Myocyte (in vitro differentiated cells): ENCODE results near the gene LDB3. TPM values are rescaled to one million over a fixed set of nuclear protein-coding genes. Genes with fewer than 3 reads are reported as not detected.

Experiments used
- DNase-seq: peaks from one replicate; pipeline ENCODE4 v3.0.0-alpha.2; 2012; ENCODE audit warnings: low read depth
- total RNA-seq: library from RNA; depleted of rRNA; stranded (reverse); fragments of >200 nt; gene quantifications from 2 replicates; pipeline ENCODE4 v1.2.3, GENCODE V29; 2014

Gene LDB3
- total RNA-seq, 1 donor from 2014 or later = 137 TPM

DNA sequence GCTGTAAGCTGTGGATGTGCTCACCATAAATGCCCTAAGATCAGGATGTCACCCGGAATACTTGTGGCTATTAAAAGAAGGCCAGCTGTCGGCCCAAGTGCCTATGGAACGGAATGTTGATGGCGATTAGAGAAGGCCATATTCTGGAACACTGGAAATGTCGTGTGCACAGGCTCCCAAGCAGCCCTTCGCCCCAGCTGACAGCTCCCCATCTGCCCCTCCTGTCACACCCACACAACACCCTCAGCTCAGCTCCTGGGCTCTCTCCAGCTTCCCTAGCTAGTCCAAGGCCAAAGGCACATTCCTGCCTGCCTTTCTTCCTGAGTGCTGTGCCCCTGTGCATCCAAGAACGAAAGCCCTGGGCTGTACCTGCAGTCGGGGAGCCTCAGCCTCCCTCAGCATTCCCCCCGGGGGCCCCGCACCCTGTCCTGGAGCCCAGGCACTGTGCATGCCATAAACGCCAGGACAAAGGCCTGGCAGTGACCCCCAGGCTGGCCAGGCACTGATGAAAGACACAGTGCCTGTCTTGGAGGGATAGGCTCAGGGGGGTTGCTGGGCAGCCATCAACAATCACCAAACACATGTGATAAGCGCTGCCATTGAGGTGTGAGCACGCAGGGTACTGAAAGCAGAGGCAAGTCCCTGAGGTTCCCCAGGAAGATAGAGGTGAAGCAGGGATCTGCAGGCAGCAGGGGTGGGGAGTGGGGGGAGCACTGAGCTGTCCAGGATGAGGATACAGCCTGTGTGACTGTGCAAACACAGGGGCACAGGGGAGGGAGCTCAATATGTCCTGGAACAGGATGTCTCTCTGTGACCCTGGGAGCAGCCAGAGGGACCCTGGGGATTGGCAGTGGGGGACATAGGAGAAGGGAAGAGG lies 3.7 kb upstream of the LDB3 start:
- DNase-seq = peak; percentile 68

DNA sequence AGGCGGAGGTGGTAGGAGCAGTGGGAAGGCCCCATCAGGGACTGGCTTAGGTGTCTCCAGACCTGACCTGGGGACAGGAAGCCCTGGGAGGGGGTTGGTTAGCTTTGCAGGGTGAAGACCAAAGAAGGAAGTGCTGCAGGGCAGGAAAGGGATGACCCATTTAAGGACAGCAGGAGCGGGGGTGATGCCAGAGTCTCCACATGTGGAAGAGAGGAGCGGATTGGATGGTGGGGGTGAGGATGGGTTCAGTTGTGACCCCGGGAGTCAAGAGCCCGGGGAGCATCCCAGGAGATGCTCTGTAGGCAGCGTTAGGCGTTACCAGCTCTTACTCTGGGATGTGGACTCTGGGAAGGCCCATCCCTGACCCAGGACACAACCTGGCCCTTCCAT lies 3.1 kb upstream of the LDB3 start:
- DNase-seq = no peak

DNA sequence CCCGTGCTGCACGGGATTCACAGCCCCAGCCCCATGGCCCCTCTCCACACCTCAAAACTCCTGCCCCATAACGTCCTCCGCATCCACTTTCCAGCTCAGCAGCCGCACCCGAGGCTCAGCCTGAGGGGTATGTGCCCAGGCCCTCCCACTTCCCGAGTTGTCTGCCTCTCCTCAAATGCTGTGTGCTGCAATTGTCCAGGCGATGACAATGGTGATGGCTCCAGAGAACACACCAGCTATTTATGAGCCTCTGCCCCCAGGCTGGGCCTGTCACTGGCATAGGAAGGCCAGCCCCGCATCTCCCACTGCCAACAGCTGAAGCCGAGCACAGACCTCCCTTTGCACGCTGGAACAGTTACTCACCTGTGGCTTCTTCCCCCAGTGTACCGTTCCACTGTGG lies 2.4 kb upstream of the LDB3 start:
- no peak for DNase-seq

DNA sequence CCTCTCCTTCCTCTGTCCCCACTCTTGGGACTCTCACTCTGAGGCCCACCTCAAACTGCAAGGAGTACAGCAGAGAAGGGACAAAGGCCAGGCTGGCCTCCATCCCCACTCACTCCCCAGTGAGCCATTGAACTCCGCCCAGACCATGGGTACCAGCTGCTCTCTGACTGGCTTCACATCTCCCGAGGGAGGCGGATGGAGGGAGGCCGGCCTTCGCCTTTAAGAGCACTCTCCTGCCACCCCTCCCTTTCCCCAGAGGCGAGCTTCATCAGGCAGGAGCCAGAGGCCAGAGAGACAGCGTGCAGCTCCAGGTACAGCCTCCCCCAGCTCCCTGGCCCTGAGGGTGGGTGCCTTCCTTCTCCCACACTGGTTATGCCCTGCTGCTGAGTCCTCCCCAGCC lies 1.8 kb upstream of the LDB3 start:
- DNase-seq = peak; percentile 56

DNA sequence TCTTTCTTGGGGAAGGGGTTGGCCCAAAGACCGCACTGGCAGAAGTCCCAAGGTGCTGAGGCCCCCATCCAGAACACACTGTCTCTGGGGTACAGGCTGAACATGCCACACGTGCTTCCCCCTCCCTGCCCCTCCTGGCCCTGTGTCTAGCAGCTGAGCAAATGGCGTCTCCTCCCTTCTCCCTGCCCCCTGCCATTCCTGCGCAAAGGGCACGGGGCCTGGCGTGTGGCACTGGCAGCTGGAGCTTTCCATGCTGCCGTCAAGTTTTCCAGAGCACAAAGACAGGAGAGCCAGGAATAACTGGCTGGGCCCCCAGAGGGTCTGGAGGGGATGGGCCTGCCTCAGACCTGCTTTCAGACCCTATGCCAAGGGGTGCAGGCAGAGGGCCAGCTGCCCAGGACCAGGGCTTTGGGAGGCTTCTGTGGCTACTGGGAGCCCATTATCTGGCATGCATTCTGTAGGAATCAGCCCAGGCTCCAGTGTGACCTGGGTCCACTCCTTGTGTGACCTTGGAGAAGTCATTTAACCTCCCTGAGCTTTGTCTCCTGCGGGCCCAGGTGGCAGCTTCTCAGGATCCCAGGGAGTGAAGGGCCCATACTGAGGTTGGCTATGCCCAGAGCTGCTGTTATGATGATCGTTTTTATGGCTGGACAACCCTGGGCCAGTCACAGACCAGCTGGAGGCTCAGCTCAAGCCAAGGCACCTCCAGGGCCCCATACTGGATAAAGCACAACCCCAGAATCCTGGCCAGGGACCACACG lies 710 bp upstream of the LDB3 start:
- peak; percentile 37 for DNase-seq

DNA sequence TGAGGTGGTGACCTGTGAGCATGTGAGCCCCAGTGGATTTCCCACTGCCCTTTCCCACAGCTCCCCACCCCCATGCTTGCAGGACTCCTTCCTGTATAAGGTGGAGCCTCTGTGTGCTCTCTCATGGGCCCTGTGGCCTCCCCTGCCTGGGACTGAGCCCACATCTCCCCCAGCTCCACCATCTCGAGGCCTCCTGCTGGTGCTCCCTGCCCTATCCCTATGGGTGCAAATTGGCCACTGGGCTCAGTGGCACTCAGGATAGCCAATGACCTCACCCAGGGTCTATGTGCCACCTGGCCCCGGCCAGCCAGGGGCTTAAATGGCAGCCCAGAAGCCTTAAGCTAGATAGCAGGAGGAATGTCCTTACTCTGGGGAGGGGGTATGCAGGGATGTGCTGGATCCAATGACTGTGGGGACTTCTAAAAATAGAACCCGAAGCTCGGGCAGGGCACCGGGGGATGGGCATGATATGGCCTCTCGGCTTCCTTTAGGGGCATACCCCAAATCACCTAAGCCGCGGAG lies 2.0 kb downstream of the LDB3 start:
- DNase-seq = peak; percentile 92

DNA sequence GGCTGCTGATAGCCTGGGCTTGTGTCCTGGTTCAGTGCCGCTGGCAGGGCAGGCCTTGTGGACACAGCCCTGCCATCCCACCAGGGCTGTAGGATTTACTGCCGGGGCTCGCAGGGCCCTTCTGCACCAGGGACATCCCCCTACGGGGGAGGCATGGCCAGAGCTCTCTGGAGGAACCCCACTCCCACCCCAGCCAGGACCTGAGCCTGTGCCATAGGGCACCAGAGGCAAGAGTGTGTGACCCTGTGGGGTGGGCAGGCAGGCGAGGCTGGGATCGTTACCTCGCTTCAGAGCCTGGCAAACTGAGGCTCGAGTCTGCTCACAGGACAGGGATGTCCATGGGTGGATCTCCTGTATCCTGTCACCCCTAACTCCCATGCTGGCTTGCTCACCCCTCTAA lies 2.6 kb downstream of the LDB3 start:
- no peak for DNase-seq

DNA sequence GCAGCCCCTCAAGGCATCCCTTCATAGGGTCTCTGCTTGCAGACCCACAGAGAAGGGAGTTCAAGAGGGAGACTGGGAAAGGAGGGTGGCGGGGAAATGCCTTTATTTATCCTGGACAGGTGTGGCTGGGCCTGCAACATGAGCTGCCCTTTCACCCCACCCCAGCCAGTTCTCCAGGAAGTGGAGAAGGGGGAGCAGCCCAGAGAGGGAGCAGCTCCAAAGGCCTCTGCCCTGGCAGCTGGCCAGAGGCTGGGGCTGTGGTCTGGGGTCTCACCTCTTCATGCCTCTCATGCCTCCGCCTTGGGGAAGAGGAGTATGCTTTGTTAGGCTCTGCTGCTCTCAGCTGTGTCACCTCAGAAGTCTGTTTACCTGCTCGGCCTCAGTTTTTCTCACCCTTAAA lies 3.1 kb downstream of the LDB3 start:
- DNase-seq = peak; percentile 62

DNA sequence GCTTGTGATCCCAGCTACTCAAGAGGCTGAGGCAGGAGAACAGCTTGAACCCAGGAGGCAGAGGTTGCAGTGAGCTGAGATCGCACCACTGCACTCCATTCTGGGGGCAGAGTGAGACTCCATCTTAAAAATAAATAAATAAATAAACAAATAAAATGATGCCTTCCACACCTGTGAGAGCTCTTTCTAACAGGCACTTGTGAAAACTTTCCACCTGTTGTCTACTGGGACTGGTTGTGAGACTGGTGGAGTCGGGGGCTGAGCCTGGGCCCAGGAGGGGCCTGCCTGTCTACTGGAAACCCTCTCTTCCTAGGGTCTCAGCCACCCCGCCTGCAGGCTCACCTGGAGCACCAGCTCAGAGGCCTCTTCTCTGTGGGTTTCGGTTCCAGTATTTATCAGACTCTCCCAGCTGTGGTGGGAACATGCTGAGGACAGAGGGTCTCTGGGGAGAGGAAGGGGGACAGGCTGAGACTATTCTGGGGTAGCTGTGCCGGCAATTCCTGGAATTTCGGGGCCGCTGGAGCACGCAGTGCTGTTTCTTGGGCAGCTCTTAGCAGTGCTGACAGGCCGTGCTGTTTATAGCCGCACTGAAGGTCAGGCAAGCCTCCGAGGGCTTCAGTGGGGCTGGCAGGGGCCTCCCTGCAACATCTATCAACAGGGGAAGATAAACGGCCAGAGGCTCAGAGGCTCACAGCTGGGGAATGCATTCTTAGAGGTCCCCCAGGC lies 3.8 kb downstream of the LDB3 start:
- DNase-seq = peak; percentile 38

DNA sequence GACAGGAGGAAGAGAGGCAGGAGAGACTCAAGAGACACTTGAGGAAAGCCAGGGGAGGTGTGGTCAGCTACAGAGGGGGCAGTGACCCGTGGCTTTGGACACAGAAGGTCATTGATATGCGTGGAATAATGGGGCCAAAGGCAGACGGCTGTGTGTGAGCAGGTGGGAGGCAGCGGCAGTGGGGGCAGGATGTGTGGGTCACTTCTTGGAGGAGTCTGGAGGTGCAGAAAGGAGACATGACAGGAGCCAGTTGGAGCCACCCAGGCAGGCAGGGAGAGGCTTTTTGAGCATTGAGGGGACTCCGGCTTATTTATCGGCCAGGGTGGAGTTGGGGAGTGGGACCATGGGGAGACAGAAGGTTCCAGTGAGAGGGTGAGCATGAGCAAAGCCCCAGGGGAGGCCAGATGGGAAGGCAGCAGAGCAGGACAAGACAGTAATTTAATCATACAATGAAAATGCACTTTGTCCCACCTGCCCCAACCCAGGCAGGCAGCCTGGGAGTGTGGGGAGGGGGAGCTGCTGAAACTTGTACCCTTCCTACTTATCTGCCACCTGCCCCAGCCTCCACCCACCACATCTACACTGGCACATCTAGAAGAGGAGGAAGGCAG lies 5.0 kb downstream of the LDB3 start:
- DNase-seq = no peak

DNA sequence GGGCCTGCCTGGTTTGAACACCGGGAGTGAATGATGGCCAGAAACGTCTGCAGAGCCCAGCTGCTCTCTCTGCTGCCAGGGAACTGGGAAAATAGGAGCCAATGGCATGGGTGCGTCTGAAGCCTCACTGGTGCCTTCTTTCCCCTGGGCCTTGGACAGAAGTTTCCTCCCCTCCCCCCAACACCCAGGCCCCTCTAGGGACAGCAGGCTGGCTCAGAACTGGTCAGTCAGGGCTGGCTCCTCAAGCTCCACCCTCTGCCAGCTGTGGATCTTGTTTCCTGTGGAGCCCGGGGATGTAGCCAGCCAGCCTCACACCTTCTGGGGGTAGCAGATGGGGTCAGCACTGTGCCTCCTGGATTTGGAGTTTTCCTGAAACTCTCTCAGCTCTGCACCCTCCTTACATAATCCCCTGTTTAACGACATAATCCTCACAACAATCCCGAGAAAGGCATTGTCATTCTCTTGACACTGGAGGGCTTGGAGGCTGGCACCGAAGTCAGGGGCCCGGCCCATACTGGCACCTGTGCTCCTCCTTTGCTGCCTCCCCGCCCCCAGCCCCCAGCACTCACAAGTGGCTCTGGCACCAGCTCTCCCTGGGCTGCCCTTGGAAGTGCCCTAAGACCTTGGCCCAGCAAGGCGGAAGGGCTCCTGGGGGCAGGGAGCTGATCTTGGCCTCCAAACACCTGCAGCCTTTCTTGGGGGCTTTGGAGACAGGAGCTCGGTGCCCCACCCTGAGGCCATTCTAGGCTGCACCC lies 5.7 kb downstream of the LDB3 start:
- DNase-seq = peak; percentile 85

DNA sequence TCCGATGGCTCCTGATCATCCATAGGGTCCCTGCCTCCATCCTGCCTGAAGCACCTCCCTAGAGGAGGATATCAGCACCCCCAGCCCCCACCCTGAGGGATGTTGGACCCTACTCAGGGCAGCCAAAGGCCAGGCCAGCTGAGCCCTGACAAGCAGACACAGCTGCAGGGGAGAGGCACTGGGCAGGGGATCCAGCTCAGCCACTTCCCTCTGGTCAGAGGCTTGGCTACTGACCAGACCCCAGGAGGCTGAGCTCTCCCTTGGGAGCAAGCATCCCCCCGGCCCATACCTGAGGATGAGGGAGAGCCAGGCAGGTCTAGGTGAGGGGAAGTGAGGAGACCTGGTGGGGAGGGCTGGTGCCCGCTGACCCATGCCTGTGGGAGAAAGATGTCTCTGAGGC lies 6.6 kb downstream of the LDB3 start:
- DNase-seq = peak; percentile 91

DNA sequence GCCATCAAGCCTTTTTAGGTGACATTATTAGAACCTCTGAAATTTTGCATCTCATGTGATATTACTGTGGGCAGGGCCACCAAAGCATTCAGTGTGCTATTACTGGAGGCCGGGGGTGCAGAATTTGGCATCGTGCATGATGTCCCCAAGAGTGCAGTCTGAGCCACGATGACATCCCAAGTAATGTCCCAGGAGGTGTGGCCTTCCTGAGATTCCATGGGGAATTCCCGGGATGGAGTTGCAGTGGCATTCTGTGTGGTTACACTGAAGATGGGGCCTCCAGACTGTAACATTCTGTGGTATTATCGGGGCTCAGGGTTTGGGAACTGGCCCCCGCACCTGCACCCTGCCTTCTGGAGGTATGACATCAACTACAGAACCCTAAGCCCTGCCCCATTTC lies 9.1 kb downstream of the LDB3 start:
- peak; percentile 67 for DNase-seq

DNA sequence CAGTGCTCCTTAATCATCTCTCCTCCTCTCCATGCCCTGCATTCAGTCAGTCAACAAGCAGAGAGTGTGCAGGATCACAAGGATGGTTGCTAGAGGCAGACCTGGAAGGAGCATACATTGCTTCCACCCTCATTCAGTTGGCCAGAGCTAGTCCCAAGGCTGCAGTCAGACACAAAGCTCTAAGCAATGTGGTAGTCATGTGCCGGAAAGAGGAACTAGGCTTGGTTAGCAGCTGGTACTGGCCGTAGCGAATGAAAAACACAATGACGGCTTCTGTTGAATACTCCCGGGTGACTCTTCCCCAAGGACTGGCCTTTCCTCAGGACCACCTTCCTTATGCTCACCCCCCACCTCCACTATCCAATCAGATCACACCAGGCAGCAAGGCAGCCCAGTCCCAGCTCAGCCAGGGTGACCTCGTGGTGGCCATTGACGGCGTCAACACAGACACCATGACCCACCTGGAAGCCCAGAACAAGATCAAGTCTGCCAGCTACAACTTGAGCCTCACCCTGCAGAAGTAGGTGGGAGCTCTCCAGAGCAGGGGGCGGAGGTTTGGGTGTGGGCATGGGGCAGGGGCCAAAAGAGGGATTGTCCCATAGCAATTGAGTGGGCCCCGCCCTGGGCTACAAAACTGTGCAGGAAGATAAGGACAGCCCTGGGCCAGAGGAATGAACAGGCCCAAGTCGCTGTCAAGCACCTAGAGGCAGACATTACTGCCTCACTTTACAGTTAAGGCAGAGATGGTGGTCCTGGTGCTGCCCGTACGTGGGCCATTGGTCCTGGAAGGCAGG lies 10.9 kb downstream of the LDB3 start:
- no peak for DNase-seq

DNA sequence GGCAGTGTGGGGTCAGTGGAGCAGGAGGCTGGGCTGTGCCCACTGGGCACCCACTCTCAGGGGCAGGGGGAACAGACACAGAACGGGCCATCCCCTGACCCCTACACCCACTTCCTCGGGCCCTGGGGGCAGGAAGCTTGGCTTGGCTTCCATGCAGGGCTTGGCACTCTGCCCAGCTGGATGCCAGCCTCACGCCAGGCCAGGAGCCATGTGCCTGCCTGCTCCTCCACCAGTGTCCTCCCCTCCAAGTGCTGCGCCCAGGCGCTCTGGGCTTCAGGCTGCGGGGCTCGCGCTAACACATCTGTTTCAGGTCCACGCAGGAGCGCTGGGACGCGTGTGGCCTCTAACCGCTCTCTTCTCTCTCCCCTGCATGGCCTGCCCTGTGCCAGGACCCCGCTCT lies 12.7 kb downstream of the LDB3 start:
- peak; percentile 59 for DNase-seq

DNA sequence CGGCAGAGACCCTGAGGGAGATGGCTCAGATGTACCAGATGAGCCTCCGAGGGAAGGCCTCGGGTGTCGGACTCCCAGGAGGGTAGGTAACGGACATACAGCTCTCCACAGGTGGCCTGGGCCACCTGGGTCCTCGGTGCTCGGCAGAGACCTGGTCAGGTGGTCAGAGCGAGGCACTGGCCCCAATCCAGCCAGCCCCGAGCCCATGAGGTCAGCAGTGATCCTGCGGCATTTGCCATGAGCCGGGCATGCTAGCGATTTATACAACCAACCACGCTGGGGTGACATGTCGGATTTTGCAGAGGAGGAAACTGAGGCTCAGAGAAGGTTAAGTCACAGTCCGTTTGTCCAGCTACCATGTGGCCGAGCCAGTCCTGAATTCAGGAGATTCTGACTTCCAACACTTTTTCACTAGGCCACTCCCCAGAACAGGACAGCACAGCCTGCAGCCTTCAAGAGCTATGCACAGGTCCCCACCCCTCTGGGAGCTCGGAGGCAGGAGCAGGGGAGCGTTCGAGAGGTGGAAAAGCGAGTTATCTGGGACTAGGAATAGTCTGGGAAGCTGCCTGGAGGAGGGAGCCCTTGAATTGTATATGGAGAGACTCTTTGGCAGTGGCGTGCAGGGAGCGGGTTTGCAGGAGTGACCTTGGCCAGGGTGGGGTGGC lies 13.5 kb downstream of the LDB3 start:
- DNase-seq = no peak

DNA sequence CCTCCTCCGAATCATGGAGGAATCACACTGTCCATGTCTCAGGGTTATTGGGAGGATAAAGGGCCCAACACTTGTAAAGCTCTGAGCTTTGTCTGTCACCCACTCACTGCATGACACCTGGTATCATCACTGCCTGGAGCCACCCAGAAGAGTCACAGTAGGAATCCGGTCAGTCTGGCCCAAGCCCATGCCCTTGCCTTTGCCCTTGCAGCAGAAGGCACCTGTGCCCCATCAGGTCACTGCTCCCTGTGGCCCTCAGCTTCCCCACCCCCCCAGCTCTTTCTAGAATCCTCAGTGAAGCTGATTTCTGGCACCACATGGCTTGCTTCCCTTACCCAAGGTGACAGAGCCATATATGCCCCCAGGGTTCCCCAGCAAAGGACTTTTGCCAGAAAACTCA lies 14.4 kb downstream of the LDB3 start:
- DNase-seq = no peak

DNA sequence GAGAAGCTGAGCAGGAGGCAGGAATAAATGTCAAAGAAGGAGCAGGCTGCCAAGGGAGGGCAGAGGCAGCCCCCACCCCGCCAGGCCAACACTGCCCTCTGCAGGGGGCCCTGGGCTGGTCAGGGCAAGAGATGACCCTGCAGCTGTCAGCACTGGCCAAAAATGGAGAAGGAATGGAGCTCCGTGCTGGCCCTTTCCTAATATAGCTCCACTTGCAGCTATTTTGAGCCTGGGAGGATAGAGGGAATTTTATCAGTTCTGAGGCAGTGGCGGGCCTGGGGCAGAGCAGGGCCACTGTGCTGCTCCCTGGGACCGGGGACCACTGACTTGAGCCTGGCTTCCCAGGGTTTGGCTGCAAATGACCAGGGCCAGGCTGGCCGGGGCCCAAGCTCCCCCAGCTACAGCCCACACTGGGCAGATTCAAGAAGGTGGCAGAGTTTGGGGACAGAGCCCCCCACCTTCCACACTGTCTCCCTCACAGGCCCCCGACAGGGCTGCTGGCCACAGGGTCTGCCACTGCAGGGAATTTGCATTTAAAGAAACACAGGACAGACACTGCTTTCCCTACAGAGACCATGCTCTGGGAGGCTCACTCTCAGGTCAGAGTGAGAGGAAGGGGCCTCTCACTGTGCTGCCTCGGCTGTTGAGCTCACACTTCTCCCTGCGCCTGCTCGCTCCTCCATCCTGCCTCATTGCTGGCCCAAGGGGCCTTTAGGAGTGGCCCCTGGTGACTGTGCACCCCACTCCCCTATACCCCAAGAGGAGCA lies 16.2 kb downstream of the LDB3 start:
- peak; percentile 90 for DNase-seq
